ENCODE data around the gene ZNF680.
A peak's percentile ranks its signal among the peaks of the same experiment; 100 is the strongest.
"Not testable (repeated sequence)": the region's sequence is repeated elsewhere in the genome, so short reads cannot be mapped to it uniquely, and the experiment has no call there.

Gene ZNF680

DNA sequence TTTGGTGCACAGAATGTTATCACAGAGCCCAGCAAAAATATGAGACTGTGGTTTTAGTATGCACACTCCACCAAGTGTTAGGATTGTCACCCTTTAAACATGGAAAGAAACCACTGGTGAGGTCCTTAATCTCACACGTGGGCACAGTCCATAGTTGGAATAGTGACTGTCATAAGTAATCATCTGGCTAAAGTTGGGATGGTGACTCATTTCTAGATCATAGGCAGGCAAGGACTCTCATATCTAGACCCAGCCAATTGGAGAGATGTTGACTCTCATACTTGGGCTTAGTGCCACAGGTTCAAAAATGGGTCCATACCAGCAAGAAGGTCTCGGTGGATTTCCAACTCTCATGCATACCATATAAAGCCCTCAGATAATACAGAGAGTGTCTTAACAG, 39.6 kb upstream of the ZNF680 start:
- no peak for DNase-seq (ENCODE audit: low read depth)
- no peak overlapping the region for H3K4me3 ChIP-seq (ENCODE audit: low read length)
- TF ChIP-seq, protein P1, sequence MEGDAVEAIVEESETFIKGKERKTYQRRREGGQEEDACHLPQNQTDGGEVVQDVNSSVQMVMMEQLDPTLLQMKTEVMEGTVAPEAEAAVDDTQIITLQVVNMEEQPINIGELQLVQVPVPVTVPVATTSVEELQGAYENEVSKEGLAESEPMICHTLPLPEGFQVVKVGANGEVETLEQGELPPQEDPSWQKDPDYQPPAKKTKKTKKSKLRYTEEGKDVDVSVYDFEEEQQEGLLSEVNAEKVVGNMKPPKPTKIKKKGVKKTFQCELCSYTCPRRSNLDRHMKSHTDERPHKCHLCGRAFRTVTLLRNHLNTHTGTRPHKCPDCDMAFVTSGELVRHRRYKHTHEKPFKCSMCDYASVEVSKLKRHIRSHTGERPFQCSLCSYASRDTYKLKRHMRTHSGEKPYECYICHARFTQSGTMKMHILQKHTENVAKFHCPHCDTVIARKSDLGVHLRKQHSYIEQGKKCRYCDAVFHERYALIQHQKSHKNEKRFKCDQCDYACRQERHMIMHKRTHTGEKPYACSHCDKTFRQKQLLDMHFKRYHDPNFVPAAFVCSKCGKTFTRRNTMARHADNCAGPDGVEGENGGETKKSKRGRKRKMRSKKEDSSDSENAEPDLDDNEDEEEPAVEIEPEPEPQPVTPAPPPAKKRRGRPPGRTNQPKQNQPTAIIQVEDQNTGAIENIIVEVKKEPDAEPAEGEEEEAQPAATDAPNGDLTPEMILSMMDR (conservative IDR thresholded peaks at IDR 0.05; ENCODE audit: low read length), result no peak

DNA sequence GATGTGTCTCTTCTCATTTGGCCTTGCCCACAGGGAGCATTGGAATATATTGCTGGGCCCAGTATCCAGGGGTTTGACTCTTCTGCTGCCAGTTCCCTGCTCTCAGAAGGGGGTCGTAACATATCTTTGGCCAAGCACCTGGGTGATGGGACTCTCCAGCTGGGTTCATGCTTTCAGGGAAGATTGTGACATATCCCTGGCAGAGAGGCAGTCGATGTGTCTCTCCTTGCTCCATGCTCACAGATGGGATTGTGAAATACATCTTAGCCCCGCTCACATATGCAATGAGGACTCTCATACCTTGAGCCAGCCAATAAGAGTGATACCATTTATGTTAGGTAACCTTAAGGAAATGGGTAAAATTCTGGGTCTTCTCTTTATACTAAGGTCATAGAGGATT, 39.2 kb upstream of the ZNF680 start:
- TF ChIP-seq, protein P1 (conservative IDR thresholded peaks at IDR 0.05; ENCODE audit: low read length), result no peak
- DNase-seq (ENCODE audit: low read depth), result peak; percentile 3
- H3K4me3 ChIP-seq (ENCODE audit: low read length), result no peak overlapping the region

- no peak overlapping the region for H3K4me3 ChIP-seq (ENCODE audit: low read length)
- TF ChIP-seq, protein P1 (conservative IDR thresholded peaks at IDR 0.05; ENCODE audit: low read length), result no peak
- no peak for DNase-seq (ENCODE audit: low read depth)
These were observed 36.5 kb upstream of the ZNF680 start for GRCh38 chr7:64599359-64599758.

DNA sequence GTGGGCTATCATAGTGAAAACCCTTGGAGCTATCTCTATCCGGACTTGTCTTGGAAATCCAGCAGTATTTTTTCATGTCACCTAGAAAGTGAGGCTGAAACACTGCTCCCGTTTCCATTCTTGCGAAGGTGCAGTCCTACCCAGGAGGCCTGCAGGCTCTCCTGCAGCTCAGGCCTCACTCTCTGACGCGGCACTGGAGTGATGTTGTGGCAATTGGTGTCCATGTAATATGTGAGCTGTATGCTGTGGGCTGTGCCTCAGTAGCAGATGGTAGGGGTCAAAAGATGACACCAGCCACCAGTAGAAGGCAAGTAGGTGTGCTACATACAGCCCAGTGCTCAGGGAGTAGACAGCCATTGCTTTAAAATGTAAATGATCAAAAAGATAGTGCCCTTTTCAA, 28.1 kb upstream of the ZNF680 start:
- no peak for DNase-seq (ENCODE audit: low read depth)
- no peak overlapping the region for H3K4me3 ChIP-seq (ENCODE audit: low read length)

GRCh38 chr7:64581926-64582894, 19.3 kb upstream of the ZNF680 start:
- DNase-seq (ENCODE audit: low read depth), result no peak
- TF ChIP-seq, protein P1 (conservative IDR thresholded peaks at IDR 0.05; ENCODE audit: low read length), result no peak
- no peak overlapping the region for H3K4me3 ChIP-seq (ENCODE audit: low read length)

More for the DNA sequence above, 28.1 kb upstream of the ZNF680 start:
- TF ChIP-seq, protein P1 (conservative IDR thresholded peaks at IDR 0.05; ENCODE audit: low read length), result no peak

GRCh38 chr7:64581391-64581790, 18.5 kb upstream of the ZNF680 start:
- no peak for DNase-seq (ENCODE audit: low read depth)
- H3K4me3 ChIP-seq (ENCODE audit: low read length), result no peak overlapping the region
- TF ChIP-seq, protein P1 (conservative IDR thresholded peaks at IDR 0.05; ENCODE audit: low read length), result no peak

DNA sequence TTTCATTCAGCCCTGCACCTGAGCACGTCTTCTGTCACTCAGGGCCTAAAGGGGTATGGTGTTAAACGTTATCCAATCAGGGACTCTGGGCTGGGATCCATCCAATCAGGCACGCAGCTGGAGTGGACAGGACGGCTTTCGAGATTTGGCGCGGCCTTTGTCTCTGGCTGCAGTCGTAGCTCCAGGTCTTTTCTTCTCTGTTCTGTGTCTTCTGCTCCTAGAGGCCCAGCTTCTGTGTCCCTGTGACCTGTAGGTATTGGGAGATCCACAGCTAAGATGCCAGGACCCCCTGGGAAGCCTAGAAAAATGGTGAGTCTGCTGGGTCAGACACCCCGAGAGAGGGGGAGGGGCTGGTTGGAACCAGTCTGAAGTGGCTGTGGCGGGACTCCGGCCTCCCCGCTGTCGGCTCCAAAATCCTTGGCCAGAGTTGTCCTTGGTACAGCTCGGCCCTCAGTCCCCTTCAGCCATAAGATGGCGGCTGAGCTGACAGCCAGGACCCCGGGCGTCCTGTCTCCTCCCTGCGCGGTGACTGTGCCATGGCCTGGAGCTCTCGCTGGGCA, 11.7 kb upstream of the ZNF680 start:
- TF ChIP-seq, protein P1 (conservative IDR thresholded peaks at IDR 0.05; ENCODE audit: low read length), result no peak
- DNase-seq (ENCODE audit: low read depth), result peak; percentile 21
- peak overlapping the region; percentile 31 for H3K4me3 ChIP-seq (ENCODE audit: low read length)

- H3K4me3 ChIP-seq (ENCODE audit: low read length), result peak overlapping the region; percentile 33
- DNase-seq (ENCODE audit: low read depth), result not testable (repeated sequence)
These were observed 7.4 kb upstream of the ZNF680 start for GRCh38 chr7:64570284-64570605.
